Fibroblast of the aortic adventitia (primary cell): ENCODE measurements around the gene NPIPA8. TPM values are rescaled to one million over a fixed set of nuclear protein-coding genes. Genes with fewer than 3 reads are reported as not detected.
"Not testable (repeated sequence)": the region's sequence is repeated elsewhere in the genome, so short reads cannot be mapped to it uniquely, and the experiment has no call there.

Experiments used
- DNase-seq: peaks from one replicate; pipeline ENCODE4 v3.0.0-alpha.2; 2010; ENCODE audit warnings: low read depth
- H3K4me3 ChIP-seq: 2 replicates; pipeline ENCODE4 v1.5.1; 2011; ENCODE audit warnings: low read depth, mild to moderate bottlenecking, control low read depth, low read length, moderate library complexity
- total RNA-seq: library from RNA; depleted of rRNA; stranded (reverse); fragments of >200 nt; gene quantifications from 2 replicates; pipeline ENCODE4 v1.2.3, GENCODE V29; 2012; ENCODE audit warnings: low replicate concordance

Gene NPIPA8
- not detected in 2 replicates for total RNA-seq

DNA sequence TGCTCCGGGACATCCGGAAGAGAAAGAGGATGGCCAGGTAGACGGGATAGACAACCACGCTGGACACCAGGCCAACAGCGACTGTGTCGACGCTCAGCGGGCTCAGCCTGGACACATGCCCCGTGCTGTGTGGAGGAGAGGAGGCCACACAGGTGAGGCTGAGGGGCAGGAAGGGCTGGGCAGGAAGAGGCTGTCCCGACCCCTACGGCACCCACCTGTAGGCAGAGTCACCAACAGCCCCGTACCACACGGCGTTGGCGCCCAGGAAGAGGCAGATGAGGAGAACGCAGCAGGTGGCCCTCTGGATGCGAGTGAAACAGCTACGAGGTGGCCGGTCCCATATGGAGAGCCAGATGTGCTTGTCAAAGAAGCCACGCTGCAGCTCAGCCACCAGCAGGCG lies at the start of gene NPIPA8:
NPIPA8 (minus strand) TSS at position 101 of the 400 bp plus-strand sequence. CDS start 4,074 bp downstream, outside the sequence.
- not testable (repeated sequence) for DNase-seq, H3K4me3 ChIP-seq

DNA sequence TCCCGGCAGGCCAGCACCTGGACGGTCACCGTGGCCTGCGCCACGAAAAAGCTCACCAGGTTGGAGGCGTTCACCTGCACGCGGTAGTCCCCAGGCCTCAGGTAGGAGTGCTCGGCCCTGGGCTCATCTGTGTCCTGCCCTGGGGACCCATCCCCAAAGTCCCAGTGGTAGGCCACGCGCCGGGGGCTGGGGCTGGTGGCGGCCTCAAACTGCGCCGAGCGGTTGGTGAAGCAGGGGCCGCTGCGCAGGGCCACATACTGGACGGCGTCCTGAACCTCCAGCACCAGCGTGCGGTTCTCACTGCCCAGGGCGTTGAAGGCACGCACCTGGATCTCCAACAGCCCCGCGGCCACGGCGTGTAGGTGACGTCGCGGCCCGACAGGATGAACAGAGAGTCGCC lies 48.7 kb upstream of the NPIPA8 start:
- not testable (repeated sequence) for DNase-seq, H3K4me3 ChIP-seq

DNA sequence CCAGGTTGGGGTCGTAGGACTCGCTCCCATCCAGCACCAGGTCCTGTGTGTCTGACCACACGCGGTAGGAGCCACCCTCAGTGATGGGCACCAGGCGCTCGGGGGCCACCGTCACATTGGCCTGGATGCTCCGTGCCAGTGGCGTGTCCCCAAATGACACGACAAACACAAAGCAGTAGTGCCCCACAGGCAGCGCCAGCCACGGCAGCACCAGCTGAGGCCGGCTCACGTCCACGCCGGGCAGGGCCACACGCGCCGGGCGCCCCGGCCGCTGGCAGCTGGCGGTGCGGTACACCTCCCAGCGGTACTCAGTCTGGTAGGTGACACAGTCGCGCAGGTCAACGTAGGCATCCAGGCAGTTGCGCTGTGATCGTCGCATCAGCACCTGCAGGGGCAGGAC lies 48.3 kb upstream of the NPIPA8 start:
- H3K4me3 ChIP-seq, DNase-seq: not testable (repeated sequence)

DNA sequence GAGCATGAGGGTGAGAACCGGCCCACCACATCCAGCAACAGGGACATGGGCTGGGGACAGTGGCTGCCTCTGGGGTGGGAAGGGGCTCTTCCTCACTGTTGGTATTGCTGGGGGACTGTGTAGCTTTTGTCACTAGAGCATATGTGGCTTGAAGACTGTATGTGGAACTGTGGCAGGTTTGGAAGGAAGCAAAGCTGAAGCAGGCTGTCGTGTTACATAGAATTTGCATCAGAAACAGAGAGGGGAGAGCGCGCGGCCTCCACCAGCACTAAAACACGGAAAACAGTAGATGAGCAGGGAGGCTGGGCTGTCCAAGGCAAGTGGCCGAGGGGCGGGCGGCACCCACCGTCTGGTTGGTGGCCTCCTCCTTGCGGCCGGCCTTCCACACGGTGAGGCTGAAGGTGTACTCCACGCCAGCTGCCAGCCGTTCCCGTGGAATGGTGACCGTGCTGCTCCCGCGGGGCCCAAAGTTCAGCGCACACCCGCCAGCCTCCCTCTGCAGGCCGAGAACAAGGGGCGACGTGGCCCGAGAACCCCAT lies 47.6 kb upstream of the NPIPA8 start:
- not testable (repeated sequence) for H3K4me3 ChIP-seq, DNase-seq

DNA sequence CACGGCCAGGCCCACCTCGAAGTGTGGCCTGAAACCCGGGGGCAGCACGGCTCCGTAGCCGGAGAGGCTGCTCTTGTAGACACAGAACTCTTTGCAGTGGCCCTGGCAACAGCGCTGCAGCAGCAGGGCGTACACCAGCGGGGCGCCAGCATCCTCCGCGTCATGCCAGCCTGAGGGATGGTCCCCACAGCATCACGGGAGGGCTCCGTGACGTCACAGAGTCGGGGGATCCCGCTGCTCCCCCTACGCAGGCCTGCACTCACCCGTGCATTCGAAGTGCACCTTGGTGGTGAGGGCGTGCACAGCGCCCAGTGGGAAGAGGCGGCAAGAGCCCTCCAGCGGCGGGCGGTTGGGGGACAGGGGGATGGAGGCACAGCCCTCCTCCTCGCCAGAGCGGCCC lies 46.2 kb upstream of the NPIPA8 start:
- H3K4me3 ChIP-seq, DNase-seq: not testable (repeated sequence)

GRCh38 chr16:18347742-18348141 lies 11.2 kb upstream of the NPIPA8 start:
- DNase-seq = not testable (repeated sequence)

DNA sequence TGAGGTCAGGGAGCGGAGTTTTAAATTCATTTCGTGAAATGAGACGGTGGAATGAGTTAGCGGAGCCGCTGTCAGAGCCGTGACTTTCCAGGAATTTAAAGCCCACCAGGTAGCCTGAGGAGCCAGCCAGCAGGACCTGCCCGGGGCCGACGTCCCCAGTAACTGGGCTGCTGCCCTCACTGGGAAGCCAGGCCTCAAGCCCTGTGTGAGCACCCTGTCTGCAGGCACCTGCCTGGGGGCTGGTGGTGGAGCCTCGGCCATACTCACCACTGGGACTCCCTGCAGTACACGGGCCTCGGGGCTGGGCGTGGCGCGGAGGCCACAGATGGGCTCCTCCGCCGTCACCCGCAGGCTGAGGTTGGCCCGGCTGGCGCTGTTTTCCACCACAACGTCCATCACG lies 10.5 kb upstream of the NPIPA8 start:
- not testable (repeated sequence) for DNase-seq, H3K4me3 ChIP-seq

More at GRCh38 chr16:18347742-18348141, 11.2 kb upstream of the NPIPA8 start:
- not testable (repeated sequence) for H3K4me3 ChIP-seq

DNA sequence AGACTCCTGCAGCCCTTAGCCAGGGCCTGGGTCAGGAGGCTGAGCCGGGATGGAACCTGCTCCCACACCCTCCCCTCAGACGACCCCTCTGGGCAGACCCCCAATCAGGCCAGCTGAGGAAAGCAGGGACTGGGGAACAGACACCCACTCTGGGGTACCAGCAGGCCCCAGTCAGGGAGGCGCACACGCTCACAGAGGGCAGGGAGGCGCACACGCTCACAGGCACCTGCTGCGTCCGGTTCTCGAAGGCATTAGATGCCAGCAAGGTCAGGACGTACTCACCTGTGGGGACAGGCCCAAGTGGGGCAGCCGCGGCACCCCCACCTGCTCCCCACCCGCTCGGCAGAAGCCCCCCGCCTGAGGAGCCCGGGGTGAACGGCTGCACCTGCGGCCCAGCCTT lies 8.1 kb upstream of the NPIPA8 start:
- not testable (repeated sequence) for H3K4me3 ChIP-seq, DNase-seq

DNA sequence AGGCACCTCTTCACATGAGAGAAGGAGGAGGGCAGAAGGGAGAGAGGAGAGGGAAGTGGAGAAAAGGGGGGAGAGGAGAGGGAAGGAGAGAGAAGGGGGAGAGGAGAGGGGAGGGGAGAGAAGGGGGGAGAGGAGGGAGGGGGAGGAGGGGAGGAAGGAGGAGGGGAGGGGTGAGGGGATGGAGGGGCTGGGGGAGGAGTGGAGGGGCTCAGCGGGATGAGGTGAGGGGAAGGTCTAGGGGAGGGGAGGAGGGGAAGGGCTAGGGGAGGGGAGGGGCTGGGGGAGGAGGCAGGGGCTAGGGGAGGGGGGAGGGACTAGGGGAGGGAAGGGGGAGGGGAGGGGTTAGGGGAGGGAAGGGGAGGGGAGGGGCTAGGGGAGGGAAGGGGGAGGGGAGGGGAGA lies 5.5 kb upstream of the NPIPA8 start:
- not testable (repeated sequence) for H3K4me3 ChIP-seq, DNase-seq

DNA sequence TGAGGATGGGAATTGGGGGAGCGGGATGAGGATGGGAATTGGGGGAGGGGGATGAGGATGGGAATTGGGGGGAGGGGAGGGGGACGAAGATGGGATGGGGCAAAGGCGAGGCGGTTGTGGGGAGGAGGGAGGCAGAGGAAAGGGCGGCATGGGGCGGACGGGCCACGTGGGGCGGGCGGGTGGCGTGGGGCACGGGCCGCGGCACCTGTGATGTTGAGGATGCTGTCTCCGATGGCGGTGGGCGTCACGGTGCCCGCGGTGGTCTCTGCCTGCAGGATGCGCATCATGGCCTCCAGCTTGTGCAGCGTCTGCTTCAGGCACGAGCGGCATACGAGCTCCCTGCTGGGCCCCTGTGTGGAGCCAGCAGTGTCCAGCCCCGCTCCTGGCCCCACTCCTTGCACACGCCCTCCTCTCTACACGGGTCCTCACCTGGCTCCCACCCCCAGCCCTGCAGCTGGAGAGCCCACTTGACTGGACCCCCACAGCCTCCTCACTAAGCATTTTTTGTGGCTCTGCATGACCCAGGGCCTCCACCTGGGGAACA lies 5.0 kb upstream of the NPIPA8 start:
- H3K4me3 ChIP-seq, DNase-seq: not testable (repeated sequence)

GRCh38 chr16:18339210-18339609 lies 2.7 kb upstream of the NPIPA8 start:
- H3K4me3 ChIP-seq, DNase-seq: not testable (repeated sequence)

DNA sequence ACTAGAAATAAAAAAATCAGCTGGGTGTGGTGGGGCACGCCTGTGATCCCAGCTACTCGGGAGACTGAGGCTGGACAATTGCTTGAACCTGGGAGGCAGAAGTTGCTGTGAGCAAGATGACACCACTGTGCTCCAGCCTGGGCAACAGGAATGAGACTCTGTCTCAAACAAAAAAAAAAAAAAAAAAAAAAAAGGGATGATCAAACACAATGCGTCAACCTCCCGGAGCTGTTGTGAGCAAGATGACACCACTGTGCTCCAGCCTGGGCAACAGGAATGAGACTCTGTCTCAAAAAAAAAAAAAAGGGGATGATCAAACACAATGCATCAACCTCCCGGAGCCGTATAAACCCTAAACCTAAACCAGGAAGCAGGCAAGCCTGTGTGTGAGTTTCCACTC lies 24.7 kb downstream of the NPIPA8 start:
- not testable (repeated sequence) for DNase-seq, H3K4me3 ChIP-seq

- not testable (repeated sequence) for DNase-seq
Measured at GRCh38 chr16:18309159-18309558, 27.4 kb downstream of the NPIPA8 start.

GRCh38 chr16:18307241-18307640 lies 29.3 kb downstream of the NPIPA8 start:
- not testable (repeated sequence) for H3K4me3 ChIP-seq, DNase-seq

More at GRCh38 chr16:18309159-18309558, 27.4 kb downstream of the NPIPA8 start:
- H3K4me3 ChIP-seq = not testable (repeated sequence)

- DNase-seq, H3K4me3 ChIP-seq: not testable (repeated sequence)
Measured at GRCh38 chr16:18306066-18306465, 30.5 kb downstream of the NPIPA8 start.

DNA sequence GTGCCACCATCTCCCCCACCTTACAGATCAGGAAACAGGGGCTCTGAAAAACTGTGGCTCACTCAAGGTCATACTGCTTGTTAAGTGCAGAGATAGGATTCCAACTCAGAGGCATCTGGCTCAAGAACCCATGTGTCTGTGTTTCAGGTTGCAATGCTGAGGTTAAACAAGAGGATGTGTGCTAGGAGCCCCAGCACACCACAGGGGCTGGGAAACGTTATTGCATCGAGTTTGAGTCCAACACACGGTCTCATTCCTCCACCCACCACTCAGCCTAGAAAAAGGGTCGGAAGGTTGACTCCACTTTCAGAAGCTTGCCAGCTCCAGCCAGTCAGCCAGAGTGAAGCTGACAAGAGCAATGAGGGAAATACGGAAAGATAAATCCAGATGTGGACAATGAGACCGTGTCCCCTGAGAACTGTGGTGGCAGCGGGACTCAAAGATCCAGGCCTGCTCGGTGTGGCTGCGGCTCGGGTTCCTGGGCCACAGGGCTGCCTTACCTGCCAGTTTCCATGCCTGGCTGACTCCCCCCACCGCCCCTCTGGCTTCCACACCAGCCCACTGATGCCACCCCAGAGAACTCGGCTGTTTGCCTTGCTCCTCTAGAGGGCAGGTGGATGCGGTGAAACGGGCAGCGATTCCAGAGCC lies 33.4 kb downstream of the NPIPA8 start:
- H3K4me3 ChIP-seq = not testable (repeated sequence)

GRCh38 chr16:18297714-18298113 lies 38.8 kb downstream of the NPIPA8 start:
- DNase-seq, H3K4me3 ChIP-seq: not testable (repeated sequence)

More for the DNA sequence above, 33.4 kb downstream of the NPIPA8 start:
- not testable (repeated sequence) for DNase-seq

- not testable (repeated sequence) for H3K4me3 ChIP-seq, DNase-seq
Measured at GRCh38 chr16:18296931-18297330, 39.6 kb downstream of the NPIPA8 start.

GRCh38 chr16:18294371-18294770 lies 42.2 kb downstream of the NPIPA8 start:
- not testable (repeated sequence) for H3K4me3 ChIP-seq, DNase-seq
